ENCODE measurements around the gene PUS1.

Gene PUS1

GRCh38 chr12:131905630-131906091 lies 23.4 kb upstream of the PUS1 start:
- no peak for TF ChIP-seq CTCF (IDR thresholded peaks at IDR 0.05; ENCODE audit: low read depth, low read length)
- no peak overlapping the region for H3K27ac ChIP-seq
- H3K36me3 ChIP-seq = peaks cover 34% of the 10 kb centered on the region
- no peaks in the 10 kb centered on the region for H3K27me3 ChIP-seq (ENCODE audit: insufficient read depth, low read depth, severe bottlenecking)
- no peak overlapping the region for H3K4me3 ChIP-seq (ENCODE audit: low read depth, low read length)
- no peak for DNase-seq
- H3K9me3 ChIP-seq (ENCODE audit: severe bottlenecking) = no peaks in the 10 kb centered on the region

- no peaks in the 10 kb centered on the region for H3K27me3 ChIP-seq (ENCODE audit: insufficient read depth, low read depth, severe bottlenecking)
- no peak for DNase-seq
Measured at GRCh38 chr12:131907379-131908091, 21.5 kb upstream of the PUS1 start.

DNA sequence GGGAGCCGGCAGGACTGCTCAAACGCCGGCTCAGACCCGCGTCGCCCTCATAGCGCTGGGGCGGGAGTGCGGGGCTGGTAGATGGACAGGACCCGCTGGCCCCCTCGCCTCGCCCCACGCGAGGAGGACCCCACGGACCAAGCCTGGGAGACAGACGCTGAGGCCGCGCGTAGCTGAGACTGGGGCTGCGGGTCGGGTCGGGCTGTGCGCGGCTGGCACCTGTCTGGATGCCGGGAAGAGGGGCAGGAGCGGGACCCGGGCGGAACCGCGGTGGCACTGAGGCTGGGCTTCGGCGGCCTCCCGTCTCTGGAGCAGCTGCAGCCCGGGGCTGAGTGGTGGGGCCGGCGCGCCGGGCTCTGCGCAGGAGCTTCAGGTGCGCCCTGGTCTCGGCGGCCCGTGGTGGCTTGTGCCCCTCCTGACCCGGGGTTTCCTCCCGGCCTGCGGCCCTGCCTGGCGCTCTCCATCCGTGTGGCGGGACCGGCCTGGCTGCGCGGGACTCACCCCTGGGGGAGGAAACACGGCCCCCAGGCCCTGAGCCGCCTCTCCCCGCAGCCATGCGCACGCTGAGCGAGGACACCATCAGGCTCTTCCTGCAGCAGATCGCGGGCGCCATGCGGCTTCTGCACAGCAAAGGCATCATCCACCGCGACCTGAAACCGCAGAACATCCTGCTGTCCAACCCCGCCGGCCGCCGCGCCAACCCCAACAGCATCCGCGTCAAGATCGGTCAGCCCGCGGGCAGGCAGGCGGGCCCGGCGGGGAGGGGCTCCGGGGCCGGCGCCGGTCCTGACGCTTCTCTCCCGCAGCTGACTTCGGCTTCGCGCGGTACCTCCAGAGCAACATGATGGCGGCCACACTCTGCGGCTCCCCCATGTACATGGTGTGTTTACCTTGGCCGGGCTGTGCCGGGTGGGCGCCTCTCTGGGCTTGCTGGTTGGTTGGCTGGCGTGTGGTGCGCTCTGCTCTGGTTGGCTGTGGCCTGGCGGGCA lies 20.7 kb upstream of the PUS1 start:
- Histone ChIP-seq H3K4me3 (ENCODE audit: low read depth, low read length) (no peak overlapping the region), H3K9me3 (ENCODE audit: severe bottlenecking) (no peaks in the 10 kb centered on the region), H3K36me3 (peaks cover 62% of the 10 kb centered on the region), H3K27me3 (ENCODE audit: insufficient read depth, low read depth, severe bottlenecking) (no peaks in the 10 kb centered on the region), H3K27ac (no peak overlapping the region)
- TF ChIP-seq CTCF (IDR thresholded peaks at IDR 0.05; ENCODE audit: low read depth, low read length) = no peak
- no peak for DNase-seq

More at GRCh38 chr12:131907379-131908091, 21.5 kb upstream of the PUS1 start:
- H3K9me3 ChIP-seq (ENCODE audit: severe bottlenecking) = no peaks in the 10 kb centered on the region
- H3K4me3 ChIP-seq (ENCODE audit: low read depth, low read length) = no peak overlapping the region
- H3K36me3 ChIP-seq = peaks cover 53% of the 10 kb centered on the region
- H3K27ac ChIP-seq = no peak overlapping the region
- no peak for TF ChIP-seq CTCF (IDR thresholded peaks at IDR 0.05; ENCODE audit: low read depth, low read length)

GRCh38 chr12:131909081-131909751 lies 19.9 kb upstream of the PUS1 start:
- TF ChIP-seq CTCF (IDR thresholded peaks at IDR 0.05; ENCODE audit: low read depth, low read length) = no peak

DNA sequence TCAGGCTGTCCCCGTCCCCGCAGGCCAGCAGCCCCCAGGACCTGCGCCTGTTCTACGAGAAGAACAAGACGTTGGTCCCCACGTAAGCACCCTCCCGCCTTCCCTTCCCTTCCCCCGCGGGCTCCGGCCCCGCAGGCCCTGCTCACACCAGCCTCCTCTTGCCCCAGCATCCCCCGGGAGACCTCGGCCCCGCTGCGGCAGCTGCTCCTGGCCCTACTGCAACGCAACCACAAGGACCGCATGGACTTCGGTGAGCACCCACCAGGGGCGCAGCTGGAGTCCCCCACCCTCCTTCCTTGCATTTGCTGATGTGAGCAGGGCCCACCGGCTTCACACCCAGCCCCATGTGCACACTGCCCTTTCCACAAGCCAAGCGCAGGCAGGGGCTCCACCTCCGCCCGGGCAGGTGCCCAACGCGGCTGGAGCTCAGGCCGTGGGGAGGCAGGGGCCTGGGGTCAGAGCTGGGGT lies 19.3 kb upstream of the PUS1 start:
- no peak for DNase-seq
- H3K36me3 ChIP-seq = peaks cover 73% of the 10 kb centered on the region
- TF ChIP-seq CTCF (IDR thresholded peaks at IDR 0.05; ENCODE audit: low read depth, low read length) = no peak
- H3K9me3 ChIP-seq (ENCODE audit: severe bottlenecking) = no peaks in the 10 kb centered on the region
- H3K27me3 ChIP-seq (ENCODE audit: insufficient read depth, low read depth, severe bottlenecking) = no peaks in the 10 kb centered on the region
- H3K27ac ChIP-seq = no peak overlapping the region
- H3K4me3 ChIP-seq (ENCODE audit: low read depth, low read length) = no peak overlapping the region

More at GRCh38 chr12:131909081-131909751, 19.9 kb upstream of the PUS1 start:
- no peaks in the 10 kb centered on the region for H3K9me3 ChIP-seq (ENCODE audit: severe bottlenecking)
- H3K4me3 ChIP-seq (ENCODE audit: low read depth, low read length) = no peak overlapping the region
- peaks cover 67% of the 10 kb centered on the region for H3K36me3 ChIP-seq
- DNase-seq = no peak
- H3K27me3 ChIP-seq (ENCODE audit: insufficient read depth, low read depth, severe bottlenecking) = no peaks in the 10 kb centered on the region
- no peak overlapping the region for H3K27ac ChIP-seq
